ENCODE results near the gene CAPN13. TPM values are rescaled to one million over a fixed set of nuclear protein-coding genes. Genes with fewer than 3 reads are reported as not detected.

CAPN13 gene
- total RNA-seq (2014; rRNA removed; shearing (Covaris generic)) (0.19 and 0.94 TPM in 2 replicates), polyA plus RNA-seq (2016; fragmentation: Nextera tagmentation; extraction: Ambion mirVana) (0.50 and 0.61 TPM in 2 replicates)
- long read RNA-seq, partial matches to known transcripts: 0 of 1 reads
- long read RNA-seq, other reads (novel, unspliced or antisense): 1 of 1 reads

- peak within 1 kb of the TSS; percentile 80 for H3K27ac Mint-ChIP-seq
Measured at GRCh38 chr2:30807249-30807648, at the start of gene CAPN13. TSS of gene CAPN13 (minus strand) at chr2:30807446. CDS start at chr2:30787325, 20,121 bp downstream.

More at GRCh38 chr2:30807249-30807648, at the start of gene CAPN13:
- Mint-ChIP-seq H3K36me3 (ENCODE audit: low read depth) (no peaks in the 10 kb centered on the region; the same call in 2 of the 3 replicates), H3K4me3 (no peak within 1 kb of the TSS), H3K9me3 (no peaks in the 10 kb centered on the region), H3K4me1 (peaks cover 13% of the 10 kb centered on the region), H3K27me3 (ENCODE audit: insufficient read depth, low read depth, poor library complexity) (no peaks in the 10 kb centered on the region)
- DNase-seq (ENCODE audit: low spot score) (peak; percentile 75), ATAC-seq (peak; percentile 98)
- H3K27me3 ChIP-seq (ENCODE audit: insufficient read depth): no peaks in the 10 kb centered on the region
- no peak within 1 kb of the TSS for H2AFZ ChIP-seq
- no peak for TF ChIP-seq EZH2phosphoT487 (IDR thresholded peaks at IDR 0.05; ENCODE audit: unreplicated experiment)
- no peak for TF ChIP-seq ZNF114 (CRISPR knock-in tag; IDR thresholded peaks at IDR 0.05)
- no peak; a peak in 1 of 4 replicates for TF ChIP-seq CTCF (conservative IDR thresholded peaks at IDR 0.05; ENCODE audit: low read depth in 2 of 2)
- TF ChIP-seq ZNF462 (CRISPR knock-in tag; IDR thresholded peaks at IDR 0.05): no peak
- TF ChIP-seq EZH2 (IDR thresholded peaks at IDR 0.05; ENCODE audit: low read depth, unreplicated experiment): no peak
- no peak for TF ChIP-seq JUNB (IDR thresholded peaks at IDR 0.05; ENCODE audit: unreplicated experiment)
- no peak for TF ChIP-seq REST (IDR thresholded peaks at IDR 0.05; ENCODE audit: unreplicated experiment)
- TF ChIP-seq ETS1 (IDR thresholded peaks at IDR 0.05): no peak
- no peak for TF ChIP-seq CREB1 (CRISPR knock-in tag; IDR thresholded peaks at IDR 0.05; ENCODE audit: low read depth)
- TF ChIP-seq ZNF331 (CRISPR knock-in tag; IDR thresholded peaks at IDR 0.05; ENCODE audit: low read depth): no peak
- TF ChIP-seq POLR2AphosphoS5 (IDR thresholded peaks at IDR 0.05; ENCODE audit: low read depth): no peak
- TF ChIP-seq NANOG (IDR thresholded peaks at IDR 0.05; ENCODE audit: borderline replicate concordance): no peak
- no peak for TF ChIP-seq STAT1 (IDR thresholded peaks at IDR 0.05; ENCODE audit: unreplicated experiment)
- H3K4me1 ChIP-seq (ENCODE audit: insufficient read depth): no peaks in the 10 kb centered on the region
- H3K4me2 ChIP-seq: no peak within 1 kb of the TSS
- no peak within 1 kb of the TSS for H3K4me3 ChIP-seq
- no peak within 1 kb of the TSS for H3K27ac ChIP-seq (ENCODE audit: low read depth)
- H3K79me2 ChIP-seq (replicated peaks; ENCODE audit: insufficient read depth): no peaks in the 10 kb centered on the region
- no peaks in the 10 kb centered on the region for H3F3A ChIP-seq (replicated peaks; ENCODE audit: low read depth)
- H3K9me2 ChIP-seq (ENCODE audit: insufficient read depth): peaks cover 8% of the 10 kb centered on the region; the same call in 1 of the 2 replicates
- H3K36me3 ChIP-seq (ENCODE audit: insufficient read depth): no peaks in the 10 kb centered on the region
- no peaks in the 10 kb centered on the region for H4K20me1 ChIP-seq (replicated peaks; ENCODE audit: insufficient read depth)
